WTC11 (cell line): ENCODE data around the gene NANOS1. TPM values are rescaled to one million over a fixed set of nuclear protein-coding genes. Genes with fewer than 3 reads are reported as not detected.

Experiments used
- ATAC-seq: fragments of 200-7000 bp; cut with Tn5 transposase; 2 replicates; pipeline ENCODE4 v1.10.0; 2021; ENCODE audit warnings: mild to moderate bottlenecking, moderate library complexity
- CTCF ChIA-PET: fragments of 300-600 bp; sonication (Branson Sonifier 250); formaldehyde crosslinking; loops from one replicate; lab custom pipeline; 2021; ENCODE audit warnings: antibody characterized with exemption; lab: Charles Lee
- POLR2A ChIA-PET: fragments of 350-600 bp; sonication (Branson Sonifier 250); formaldehyde crosslinking; loops from one replicate; lab custom pipeline; 2021; ENCODE audit warnings: antibody characterized with exemption; lab: Charles Lee
- DNase-seq: peaks from one replicate; pipeline ENCODE4 v3.0.0; 2021; ENCODE audit warnings: low spot score
- H3K27ac Mint-ChIP-seq: 2 replicates; pipeline ENCODE4 v1.8.0; 2021; ENCODE audit warnings: mixed read lengths
- H3K27me3 Mint-ChIP-seq: 2 replicates; pipeline ENCODE4 v1.8.0; 2021; ENCODE audit warnings: low read depth, mild to moderate bottlenecking, moderate library complexity, mixed read lengths
- H3K36me3 Mint-ChIP-seq: 2 replicates; pipeline ENCODE4 v1.8.0; 2021; ENCODE audit warnings: mixed read lengths
- H3K4me1 Mint-ChIP-seq: 2 replicates; pipeline ENCODE4 v1.8.0; 2022; ENCODE audit warnings: mixed read lengths
- H3K4me3 Mint-ChIP-seq: 2 replicates; pipeline ENCODE4 v1.8.0; 2021; ENCODE audit warnings: mild to moderate bottlenecking, moderate library complexity, mixed read lengths
- H3K9me3 Mint-ChIP-seq: 2 replicates; pipeline ENCODE4 v1.8.0; 2021; ENCODE audit warnings: mixed read lengths
- ELF4 ChIP-seq: sonication (generic); formaldehyde crosslinking; IDR thresholded peaks from 2 replicates; pipeline ENCODE4 v1.8.1; 2022; ENCODE audit warnings: low read depth, mild to moderate bottlenecking, moderate library complexity, missing genetic modification reagents
- FOXJ3 ChIP-seq: sonication (generic); formaldehyde crosslinking; IDR thresholded peaks from 2 replicates; pipeline ENCODE4 v1.9.0; 2021; ENCODE audit warnings: missing genetic modification reagents, mild to moderate bottlenecking, borderline replicate concordance
- FOXK1 ChIP-seq: sonication (generic); formaldehyde crosslinking; IDR thresholded peaks from 2 replicates; pipeline ENCODE4 v1.8.0; 2022; ENCODE audit warnings: mild to moderate bottlenecking, moderate library complexity, missing genetic modification reagents
- MXD4 ChIP-seq: fragments of 250-450 bp; sonication (Bioruptor Pico); IDR thresholded peaks from 2 replicates; pipeline ENCODE4 v1.8.0; 2021; ENCODE audit warnings: mild to moderate bottlenecking, moderate library complexity, borderline replicate concordance
- NFATC4 ChIP-seq: fragments of 250-450 bp; sonication (Bioruptor Pico); IDR thresholded peaks from 2 replicates; pipeline ENCODE4 v1.9.0; 2021; ENCODE audit warnings: mild to moderate bottlenecking
- NR1H2 ChIP-seq: sonication (generic); formaldehyde crosslinking; IDR thresholded peaks from 2 replicates; pipeline ENCODE4 v1.9.0; 2021; ENCODE audit warnings: mild to moderate bottlenecking, moderate library complexity, missing genetic modification reagents
- NR3C1 ChIP-seq: sonication (generic); formaldehyde crosslinking; conservative IDR thresholded peaks from 2 replicates; pipeline ENCODE4 v1.8.1; 2023; ENCODE audit warnings: low read depth, mild to moderate bottlenecking, missing genetic modification reagents
- PRRX2 ChIP-seq: fragments of 250-450 bp; sonication (Bioruptor Pico); IDR thresholded peaks from 2 replicates; pipeline ENCODE4 v1.8.0; 2021; ENCODE audit warnings: mild to moderate bottlenecking
- SMAD3 ChIP-seq: sonication (generic); formaldehyde crosslinking; IDR thresholded peaks from 2 replicates; pipeline ENCODE4 v1.8.0; 2022; ENCODE audit warnings: missing genetic modification reagents, mild to moderate bottlenecking, borderline replicate concordance
- SP1 ChIP-seq: sonication (generic); formaldehyde crosslinking; conservative IDR thresholded peaks from 2 replicates; pipeline ENCODE4 v1.8.1; 2022; ENCODE audit warnings: missing genetic modification reagents
- TP53 ChIP-seq: sonication (generic); formaldehyde crosslinking; IDR thresholded peaks from 2 replicates; pipeline ENCODE4 v1.8.1; 2023; ENCODE audit warnings: mild to moderate bottlenecking, missing genetic modification reagents
- ZBTB21 ChIP-seq: sonication (generic); formaldehyde crosslinking; IDR thresholded peaks from 2 replicates; pipeline ENCODE4 v1.8.1; 2023; ENCODE audit warnings: mild to moderate bottlenecking, missing genetic modification reagents, borderline replicate concordance
- ZNF138 ChIP-seq: sonication (generic); formaldehyde crosslinking; conservative IDR thresholded peaks from 2 replicates; pipeline ENCODE4 v1.8.1; 2022; ENCODE audit warnings: mild to moderate bottlenecking, moderate library complexity, missing genetic modification reagents
- ZNF219 ChIP-seq: sonication (generic); formaldehyde crosslinking; IDR thresholded peaks from 2 replicates; pipeline ENCODE4 v1.8.0; 2023; ENCODE audit warnings: missing genetic modification reagents, mild to moderate bottlenecking, borderline replicate concordance
- ZNF263 ChIP-seq: sonication (generic); formaldehyde crosslinking; IDR thresholded peaks from 2 replicates; pipeline ENCODE4 v1.8.1; 2022; ENCODE audit warnings: low read depth, mild to moderate bottlenecking, moderate library complexity, missing genetic modification reagents
- ZNF396 ChIP-seq: fragments of 250-450 bp; sonication (Bioruptor Pico); IDR thresholded peaks from 2 replicates; pipeline ENCODE4 v1.8.0; 2021; ENCODE audit warnings: mild to moderate bottlenecking, moderate library complexity, borderline replicate concordance
- ZNF416 ChIP-seq: fragments of 250-450 bp; sonication (Bioruptor Pico); IDR thresholded peaks from 2 replicates; pipeline ENCODE4 v1.9.0; 2021; ENCODE audit warnings: mild to moderate bottlenecking, inconsistent platforms
- ZNF423 ChIP-seq: fragments of 250-450 bp; sonication (Bioruptor Pico); IDR thresholded peaks from 2 replicates; pipeline ENCODE4 v2.1.2; 2022; ENCODE audit warnings: mild to moderate bottlenecking, moderate library complexity
- ZNF671 ChIP-seq: fragments of 250-450 bp; sonication (Bioruptor Pico); IDR thresholded peaks from 2 replicates; pipeline ENCODE4 v1.8.0; 2021; ENCODE audit warnings: mild to moderate bottlenecking
- total RNA-seq: library from RNA; stranded (reverse); gene quantifications from 3 replicates; pipeline ENCODE4 v1.2.3, GENCODE V29; 2021
- TF ChIP-seq, protein P1 (sequence below): sonication (generic); formaldehyde crosslinking; conservative IDR thresholded peaks from 2 replicates; pipeline ENCODE4 v1.8.1; 2023; ENCODE audit warnings: mild to moderate bottlenecking, low read depth, missing genetic modification reagents, moderate library complexity
- TF ChIP-seq, protein P2 (sequence below): sonication (generic); formaldehyde crosslinking; IDR thresholded peaks from 2 replicates; pipeline ENCODE4 v1.8.0; 2022; ENCODE audit warnings: missing genetic modification reagents
- TF ChIP-seq, protein P3 (sequence below): sonication (generic); formaldehyde crosslinking; IDR thresholded peaks from 2 replicates; pipeline ENCODE4 v1.8.1; 2023; ENCODE audit warnings: mild to moderate bottlenecking, missing genetic modification reagents
- TF ChIP-seq, protein P4 (sequence below): sonication (generic); formaldehyde crosslinking; IDR thresholded peaks from 2 replicates; pipeline ENCODE4 v1.8.1; 2022; ENCODE audit warnings: mild to moderate bottlenecking, moderate library complexity, missing genetic modification reagents

NANOS1 gene
- total RNA-seq, 1 experiment from 2014 or later = 2.9 TPM

GRCh38 chr10:119079599-119080520 lies 50.3 kb downstream of the NANOS1 start:
- H3K36me3 Mint-ChIP-seq = peaks cover 21% of the 10 kb centered on the region
- TF ChIP-seq ZNF219 (CRISPR knock-in tag) = no peak
- no peak for TF ChIP-seq ZNF138 (CRISPR knock-in tag)
- TF ChIP-seq ZNF416 (CRISPR knock-in tag) = 0 out of 2 replicates have a peak, but pooled peaks have one; percentile 16
- no peak for TF ChIP-seq ZNF423 (CRISPR knock-in tag)
- TF ChIP-seq, protein P1, sequence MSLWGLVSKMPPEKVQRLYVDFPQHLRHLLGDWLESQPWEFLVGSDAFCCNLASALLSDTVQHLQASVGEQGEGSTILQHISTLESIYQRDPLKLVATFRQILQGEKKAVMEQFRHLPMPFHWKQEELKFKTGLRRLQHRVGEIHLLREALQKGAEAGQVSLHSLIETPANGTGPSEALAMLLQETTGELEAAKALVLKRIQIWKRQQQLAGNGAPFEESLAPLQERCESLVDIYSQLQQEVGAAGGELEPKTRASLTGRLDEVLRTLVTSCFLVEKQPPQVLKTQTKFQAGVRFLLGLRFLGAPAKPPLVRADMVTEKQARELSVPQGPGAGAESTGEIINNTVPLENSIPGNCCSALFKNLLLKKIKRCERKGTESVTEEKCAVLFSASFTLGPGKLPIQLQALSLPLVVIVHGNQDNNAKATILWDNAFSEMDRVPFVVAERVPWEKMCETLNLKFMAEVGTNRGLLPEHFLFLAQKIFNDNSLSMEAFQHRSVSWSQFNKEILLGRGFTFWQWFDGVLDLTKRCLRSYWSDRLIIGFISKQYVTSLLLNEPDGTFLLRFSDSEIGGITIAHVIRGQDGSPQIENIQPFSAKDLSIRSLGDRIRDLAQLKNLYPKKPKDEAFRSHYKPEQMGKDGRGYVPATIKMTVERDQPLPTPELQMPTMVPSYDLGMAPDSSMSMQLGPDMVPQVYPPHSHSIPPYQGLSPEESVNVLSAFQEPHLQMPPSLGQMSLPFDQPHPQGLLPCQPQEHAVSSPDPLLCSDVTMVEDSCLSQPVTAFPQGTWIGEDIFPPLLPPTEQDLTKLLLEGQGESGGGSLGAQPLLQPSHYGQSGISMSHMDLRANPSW (CRISPR knock-in tag) = no peak
- ChIA-PET CTCF (no interaction called here), POLR2A (interaction anchor here (0.7 to 1.3 kb wide), 2 partner anchors 24 to 50 kb away, joined by 3 to 6 read pairs; partner anchors contain the start of genes DENND10 and NANOS1)
- no peaks in the 10 kb centered on the region for H3K27me3 Mint-ChIP-seq
- DNase-seq (peak; percentile 53), ATAC-seq (peak; percentile 48)
- H3K4me1 Mint-ChIP-seq = peaks cover 25% of the 10 kb centered on the region
- H3K9me3 Mint-ChIP-seq = no peaks in the 10 kb centered on the region
- H3K4me3 Mint-ChIP-seq = peak overlapping the region; percentile 100
- peak overlapping the region; percentile 96 for H3K27ac Mint-ChIP-seq

- H3K4me1 Mint-ChIP-seq = peaks cover 24% of the 10 kb centered on the region
- ATAC-seq (peak; percentile 85), DNase-seq (peak; percentile 90)
- peak within 1 kb of the TSS; percentile 98 for H3K27ac Mint-ChIP-seq
- peaks cover 21% of the 10 kb centered on the region for H3K36me3 Mint-ChIP-seq
- no peaks in the 10 kb centered on the region for H3K9me3 Mint-ChIP-seq
- CTCF ChIA-PET = no interaction called here
- H3K4me3 Mint-ChIP-seq = peak within 1 kb of the TSS; percentile 100
- POLR2A ChIA-PET = interaction anchor here (0.7 to 1.3 kb wide), 2 partner anchors 24 to 51 kb away, joined by 3 to 6 read pairs; partner anchors contain the start of genes DENND10 and NANOS1
- H3K27me3 Mint-ChIP-seq = no peaks in the 10 kb centered on the region
- TF ChIP-seq SMAD3 (CRISPR knock-in tag) = peak; percentile 13; the same call in 1 of the 2 replicates
- TF ChIP-seq ZBTB21 = no peak
- TF ChIP-seq ZNF396 = no peak
- TF ChIP-seq NR3C1 (CRISPR knock-in tag) = no peak
- TF ChIP-seq FOXK1 (CRISPR knock-in tag) = peak; percentile 75
- no peak for TF ChIP-seq ZNF416 (CRISPR knock-in tag)
- no peak; the same call in 1 of the 2 replicates for TF ChIP-seq ELF4 (CRISPR knock-in tag)
- no peak for TF ChIP-seq ZNF263
- no peak for TF ChIP-seq TP53
- TF ChIP-seq PRRX2 (CRISPR knock-in tag) = no peak
- TF ChIP-seq, protein P2, sequence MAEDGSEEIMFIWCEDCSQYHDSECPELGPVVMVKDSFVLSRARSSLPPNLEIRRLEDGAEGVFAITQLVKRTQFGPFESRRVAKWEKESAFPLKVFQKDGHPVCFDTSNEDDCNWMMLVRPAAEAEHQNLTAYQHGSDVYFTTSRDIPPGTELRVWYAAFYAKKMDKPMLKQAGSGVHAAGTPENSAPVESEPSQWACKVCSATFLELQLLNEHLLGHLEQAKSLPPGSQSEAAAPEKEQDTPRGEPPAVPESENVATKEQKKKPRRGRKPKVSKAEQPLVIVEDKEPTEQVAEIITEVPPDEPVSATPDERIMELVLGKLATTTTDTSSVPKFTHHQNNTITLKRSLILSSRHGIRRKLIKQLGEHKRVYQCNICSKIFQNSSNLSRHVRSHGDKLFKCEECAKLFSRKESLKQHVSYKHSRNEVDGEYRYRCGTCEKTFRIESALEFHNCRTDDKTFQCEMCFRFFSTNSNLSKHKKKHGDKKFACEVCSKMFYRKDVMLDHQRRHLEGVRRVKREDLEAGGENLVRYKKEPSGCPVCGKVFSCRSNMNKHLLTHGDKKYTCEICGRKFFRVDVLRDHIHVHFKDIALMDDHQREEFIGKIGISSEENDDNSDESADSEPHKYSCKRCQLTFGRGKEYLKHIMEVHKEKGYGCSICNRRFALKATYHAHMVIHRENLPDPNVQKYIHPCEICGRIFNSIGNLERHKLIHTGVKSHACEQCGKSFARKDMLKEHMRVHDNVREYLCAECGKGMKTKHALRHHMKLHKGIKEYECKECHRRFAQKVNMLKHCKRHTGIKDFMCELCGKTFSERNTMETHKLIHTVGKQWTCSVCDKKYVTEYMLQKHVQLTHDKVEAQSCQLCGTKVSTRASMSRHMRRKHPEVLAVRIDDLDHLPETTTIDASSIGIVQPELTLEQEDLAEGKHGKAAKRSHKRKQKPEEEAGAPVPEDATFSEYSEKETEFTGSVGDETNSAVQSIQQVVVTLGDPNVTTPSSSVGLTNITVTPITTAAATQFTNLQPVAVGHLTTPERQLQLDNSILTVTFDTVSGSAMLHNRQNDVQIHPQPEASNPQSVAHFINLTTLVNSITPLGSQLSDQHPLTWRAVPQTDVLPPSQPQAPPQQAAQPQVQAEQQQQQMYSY (CRISPR knock-in tag) = peak; percentile 39; the same call in 1 of the 2 replicates
- no peak for TF ChIP-seq FOXJ3 (CRISPR knock-in tag)
- TF ChIP-seq, protein P3, sequence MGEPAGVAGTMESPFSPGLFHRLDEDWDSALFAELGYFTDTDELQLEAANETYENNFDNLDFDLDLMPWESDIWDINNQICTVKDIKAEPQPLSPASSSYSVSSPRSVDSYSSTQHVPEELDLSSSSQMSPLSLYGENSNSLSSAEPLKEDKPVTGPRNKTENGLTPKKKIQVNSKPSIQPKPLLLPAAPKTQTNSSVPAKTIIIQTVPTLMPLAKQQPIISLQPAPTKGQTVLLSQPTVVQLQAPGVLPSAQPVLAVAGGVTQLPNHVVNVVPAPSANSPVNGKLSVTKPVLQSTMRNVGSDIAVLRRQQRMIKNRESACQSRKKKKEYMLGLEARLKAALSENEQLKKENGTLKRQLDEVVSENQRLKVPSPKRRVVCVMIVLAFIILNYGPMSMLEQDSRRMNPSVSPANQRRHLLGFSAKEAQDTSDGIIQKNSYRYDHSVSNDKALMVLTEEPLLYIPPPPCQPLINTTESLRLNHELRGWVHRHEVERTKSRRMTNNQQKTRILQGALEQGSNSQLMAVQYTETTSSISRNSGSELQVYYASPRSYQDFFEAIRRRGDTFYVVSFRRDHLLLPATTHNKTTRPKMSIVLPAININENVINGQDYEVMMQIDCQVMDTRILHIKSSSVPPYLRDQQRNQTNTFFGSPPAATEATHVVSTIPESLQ (CRISPR knock-in tag) = no peak
- TF ChIP-seq, protein P4, sequence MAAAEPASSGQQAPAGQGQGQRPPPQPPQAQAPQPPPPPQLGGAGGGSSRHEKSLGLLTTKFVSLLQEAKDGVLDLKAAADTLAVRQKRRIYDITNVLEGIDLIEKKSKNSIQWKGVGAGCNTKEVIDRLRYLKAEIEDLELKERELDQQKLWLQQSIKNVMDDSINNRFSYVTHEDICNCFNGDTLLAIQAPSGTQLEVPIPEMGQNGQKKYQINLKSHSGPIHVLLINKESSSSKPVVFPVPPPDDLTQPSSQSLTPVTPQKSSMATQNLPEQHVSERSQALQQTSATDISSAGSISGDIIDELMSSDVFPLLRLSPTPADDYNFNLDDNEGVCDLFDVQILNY (CRISPR knock-in tag) = no peak; the same call in 1 of the 2 replicates
- no peak for TF ChIP-seq MXD4 (CRISPR knock-in tag)
- no peak for TF ChIP-seq NR1H2
- TF ChIP-seq ZNF671 (CRISPR knock-in tag) = no peak
- no peak for TF ChIP-seq NFATC4
- TF ChIP-seq SP1 (CRISPR knock-in tag) = peak; percentile 96
Observed at GRCh38 chr10:119080521-119081259, 51.2 kb downstream of the NANOS1 start, which contains the start of gene EIF3A. Gene EIF3A (minus strand): TSS chr10:119080817. CDS start chr10:119080676, 141 bp downstream.
